SHP77 (cell line): Measurements from ENCODE around the gene SLC27A1.
"Not testable (repeated sequence)": the region's sequence is repeated elsewhere in the genome, so short reads cannot be mapped to it uniquely, and the experiment has no call there.

Source experiments
- DNase-seq, 2 experiments: peaks; one replicate each; lab custom pipeline; 2025; lab: John Stamatoyannopoulos, UW

The SLC27A1 gene

DNA sequence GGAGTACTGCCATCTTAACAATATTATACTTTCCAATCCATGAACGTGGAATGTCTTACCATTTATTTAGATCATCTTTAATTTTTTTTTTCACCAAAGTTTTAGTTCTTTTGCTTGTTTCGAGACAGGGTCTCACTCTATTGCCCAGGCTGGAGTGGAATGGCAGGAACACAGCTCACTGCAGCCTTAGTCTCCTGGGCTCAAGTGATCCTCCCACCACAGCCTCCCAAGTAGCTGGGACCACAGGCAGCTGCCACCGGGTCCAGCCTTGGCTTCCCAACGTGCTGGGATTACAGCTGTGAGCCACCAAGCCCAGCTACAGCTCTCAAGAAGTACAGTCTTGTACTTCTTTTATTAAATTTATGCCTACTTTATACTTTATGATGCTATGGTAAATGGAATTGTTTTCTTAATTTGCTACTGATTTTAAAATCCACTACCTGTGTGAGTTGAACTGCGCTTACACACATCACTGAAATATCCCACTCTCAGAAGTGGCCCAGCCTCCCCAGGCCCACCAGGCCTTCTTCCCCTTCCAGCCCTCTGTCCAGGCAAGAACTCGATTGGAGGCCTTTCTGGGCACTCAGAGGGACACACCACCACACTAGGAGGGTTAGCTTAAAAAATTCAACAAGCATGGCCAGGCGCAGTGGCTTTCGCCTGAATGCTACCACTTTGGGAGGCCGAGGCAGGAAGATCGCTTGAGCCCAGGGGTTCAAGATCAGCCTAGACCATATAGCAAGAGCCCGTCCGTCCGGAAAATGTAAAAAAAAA, 40.1 kb downstream of the SLC27A1 start:
- no peak for DNase-seq

DNA sequence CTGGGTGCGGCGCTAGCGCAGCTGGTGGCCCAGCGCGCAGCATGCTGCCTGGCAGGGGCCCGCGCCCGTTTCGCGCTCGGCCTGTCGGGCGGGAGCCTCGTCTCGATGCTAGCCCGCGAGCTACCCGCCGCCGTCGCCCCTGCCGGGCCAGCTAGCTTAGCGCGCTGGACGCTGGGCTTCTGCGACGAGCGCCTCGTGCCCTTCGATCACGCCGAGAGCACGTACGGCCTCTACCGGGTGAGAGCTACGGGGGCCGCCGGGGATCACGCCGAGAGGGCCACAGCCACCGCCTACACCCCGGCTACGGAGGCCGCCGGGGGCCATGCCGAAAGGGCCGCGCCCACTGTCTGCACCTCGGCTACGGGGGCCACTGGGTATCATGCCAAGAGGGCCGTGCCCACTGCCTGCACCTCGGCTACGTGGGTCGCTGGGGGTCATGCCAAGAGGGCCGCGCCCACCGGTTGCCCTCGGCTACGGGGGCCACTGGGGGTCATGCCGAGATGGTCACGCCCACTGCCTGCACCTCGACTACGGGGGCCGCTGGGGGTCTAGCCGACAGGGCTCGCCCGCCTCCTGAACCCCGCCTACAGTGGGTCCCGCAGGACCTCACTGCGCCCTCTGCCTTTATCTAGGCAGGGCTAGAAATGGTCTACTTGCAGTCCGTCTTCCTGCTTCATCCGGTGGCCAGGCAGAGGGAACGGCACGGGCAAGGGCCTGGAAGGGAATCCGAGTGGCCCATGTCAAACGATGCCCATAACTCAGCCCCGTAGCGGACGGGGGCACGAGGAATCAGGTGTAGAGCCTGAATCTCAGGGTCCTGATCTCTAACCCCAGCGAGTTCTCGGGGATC, 41.6 kb downstream of the SLC27A1 start:
- peak; percentile 85 to 86 for DNase-seq

DNA sequence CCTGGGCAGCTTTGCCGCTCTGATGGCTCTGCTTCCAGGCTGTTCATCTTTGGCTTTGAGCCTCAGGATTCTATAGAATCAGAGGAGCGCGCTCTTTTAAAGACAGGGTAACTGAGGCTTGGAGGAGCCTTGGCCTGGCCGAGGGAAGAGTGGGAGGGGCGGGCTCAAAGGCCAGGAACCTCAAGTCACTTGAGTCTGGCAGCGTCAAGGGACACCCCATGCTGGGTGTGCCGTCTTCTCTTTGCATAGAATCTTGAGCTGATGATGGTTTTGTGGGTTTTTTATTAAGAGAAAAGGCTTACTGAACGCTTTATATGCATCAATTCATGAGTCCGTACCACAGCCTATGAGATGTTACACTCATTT, 42.2 kb downstream of the SLC27A1 start:
- no peak for DNase-seq

DNA sequence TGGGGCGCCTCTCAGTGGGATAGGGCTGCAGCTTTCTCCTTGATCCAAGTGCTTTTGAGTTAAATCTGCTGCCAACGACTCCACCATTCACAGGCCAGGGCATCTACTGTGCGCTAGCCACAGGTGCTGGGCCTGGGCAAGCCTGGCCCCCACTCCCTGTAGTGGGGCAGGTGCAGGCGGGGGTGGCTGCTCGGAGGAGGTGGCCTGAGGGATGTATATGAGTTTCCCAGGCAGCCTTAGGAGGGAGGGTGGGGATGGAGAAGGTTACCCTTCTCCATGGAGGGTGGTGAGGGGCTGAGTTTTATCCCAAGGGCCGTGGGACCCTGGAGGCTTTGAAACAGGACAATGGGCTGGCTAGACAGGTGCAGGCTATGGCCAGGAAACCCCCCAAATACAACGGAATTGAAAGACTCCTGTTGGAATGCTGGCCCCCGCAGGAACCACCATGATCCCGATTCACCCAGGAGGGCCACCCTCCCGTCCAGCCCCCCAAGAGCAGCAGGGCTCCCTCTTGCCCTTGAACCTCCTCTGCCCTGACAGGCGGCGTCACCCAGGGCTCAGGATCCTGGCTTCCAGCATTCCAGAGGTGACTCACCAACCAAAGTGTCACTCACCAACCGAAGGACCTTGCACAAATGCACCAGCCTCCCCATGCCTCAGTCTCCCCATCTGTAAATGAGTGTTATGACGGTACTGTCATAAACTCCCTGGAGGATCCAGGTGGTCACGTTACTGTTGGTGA, 45.3 kb downstream of the SLC27A1 start:
- DNase-seq, result no peak

DNA sequence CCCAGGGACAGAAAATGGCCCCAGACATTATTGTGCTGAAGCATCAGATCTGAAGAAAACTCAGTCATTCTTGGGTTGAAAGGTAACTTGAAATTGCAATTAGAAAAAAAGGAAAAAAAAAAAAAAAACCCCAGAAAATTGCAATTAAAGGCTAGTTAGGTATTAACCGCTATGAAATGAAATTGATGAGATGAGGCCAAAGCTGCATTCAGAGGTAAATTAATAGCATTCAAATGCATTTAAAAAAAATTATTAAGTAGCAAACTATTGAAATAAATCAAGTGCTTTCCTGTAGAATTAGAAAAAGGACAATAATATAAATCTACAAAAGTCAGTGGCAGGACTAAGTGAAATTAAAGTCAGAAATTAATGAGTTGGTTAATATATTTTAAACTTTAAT, 47.6 kb downstream of the SLC27A1 start:
- DNase-seq, result no peak

DNA sequence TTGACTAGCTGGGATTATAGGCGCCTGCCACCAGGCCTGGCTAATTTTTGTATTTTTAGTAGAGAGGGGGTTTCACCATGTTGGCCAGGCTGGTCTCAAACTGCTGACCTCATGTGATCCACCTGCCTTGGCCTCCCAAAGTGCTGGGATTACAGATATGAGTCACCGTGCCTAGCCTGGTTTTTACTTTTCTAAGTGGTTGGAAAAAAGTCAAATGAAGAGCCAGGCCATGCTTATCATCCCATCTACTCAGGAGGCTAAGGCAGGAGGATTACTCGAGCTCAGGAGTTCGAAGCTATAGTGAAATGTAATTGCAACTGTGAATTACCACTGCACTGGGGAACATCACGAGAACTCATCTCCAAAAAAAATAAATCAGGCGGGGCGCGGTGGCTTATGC, 48.3 kb downstream of the SLC27A1 start:
- not testable (repeated sequence) for DNase-seq

DNA sequence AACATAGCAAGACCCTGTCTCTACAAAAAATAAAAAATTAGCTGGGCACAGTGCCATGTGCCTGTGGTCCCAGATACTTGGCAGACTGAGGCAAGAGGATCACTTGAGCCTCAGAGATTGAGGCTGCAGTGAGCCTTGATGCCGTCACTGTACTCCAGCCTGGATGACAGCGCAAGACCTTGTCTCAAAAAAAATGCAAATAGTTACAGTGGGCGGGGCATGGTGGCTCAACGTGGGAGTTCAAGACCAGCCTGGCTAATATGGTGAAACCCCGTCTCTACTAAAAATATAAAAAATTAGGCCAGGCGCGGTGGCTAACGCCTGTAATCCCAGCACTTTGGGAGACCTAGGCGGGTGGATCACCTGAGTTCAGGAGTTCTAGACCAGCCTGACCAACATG, 49.6 kb downstream of the SLC27A1 start:
- no peak for DNase-seq

DNA sequence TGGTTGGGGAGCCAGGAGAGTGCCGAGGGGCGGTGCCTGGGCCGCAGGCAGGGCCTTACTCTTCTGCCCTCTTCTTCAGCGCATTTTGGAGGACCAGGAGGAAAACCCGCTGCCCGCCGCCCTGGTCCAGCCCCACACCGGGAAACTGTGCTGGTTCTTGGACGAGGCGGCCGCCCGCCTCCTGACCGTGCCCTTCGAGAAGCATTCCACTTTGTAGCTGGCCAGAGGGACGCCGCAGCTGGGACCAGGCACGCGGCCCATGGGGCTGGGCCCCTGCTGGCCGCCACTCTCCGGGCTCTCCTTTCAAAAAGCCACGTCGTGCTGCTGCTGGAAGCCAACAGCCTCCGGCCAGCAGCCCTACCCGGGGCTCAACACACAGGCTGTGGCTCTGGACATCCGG, 50.5 kb downstream of the SLC27A1 start:
- DNase-seq, result no peak

DNA sequence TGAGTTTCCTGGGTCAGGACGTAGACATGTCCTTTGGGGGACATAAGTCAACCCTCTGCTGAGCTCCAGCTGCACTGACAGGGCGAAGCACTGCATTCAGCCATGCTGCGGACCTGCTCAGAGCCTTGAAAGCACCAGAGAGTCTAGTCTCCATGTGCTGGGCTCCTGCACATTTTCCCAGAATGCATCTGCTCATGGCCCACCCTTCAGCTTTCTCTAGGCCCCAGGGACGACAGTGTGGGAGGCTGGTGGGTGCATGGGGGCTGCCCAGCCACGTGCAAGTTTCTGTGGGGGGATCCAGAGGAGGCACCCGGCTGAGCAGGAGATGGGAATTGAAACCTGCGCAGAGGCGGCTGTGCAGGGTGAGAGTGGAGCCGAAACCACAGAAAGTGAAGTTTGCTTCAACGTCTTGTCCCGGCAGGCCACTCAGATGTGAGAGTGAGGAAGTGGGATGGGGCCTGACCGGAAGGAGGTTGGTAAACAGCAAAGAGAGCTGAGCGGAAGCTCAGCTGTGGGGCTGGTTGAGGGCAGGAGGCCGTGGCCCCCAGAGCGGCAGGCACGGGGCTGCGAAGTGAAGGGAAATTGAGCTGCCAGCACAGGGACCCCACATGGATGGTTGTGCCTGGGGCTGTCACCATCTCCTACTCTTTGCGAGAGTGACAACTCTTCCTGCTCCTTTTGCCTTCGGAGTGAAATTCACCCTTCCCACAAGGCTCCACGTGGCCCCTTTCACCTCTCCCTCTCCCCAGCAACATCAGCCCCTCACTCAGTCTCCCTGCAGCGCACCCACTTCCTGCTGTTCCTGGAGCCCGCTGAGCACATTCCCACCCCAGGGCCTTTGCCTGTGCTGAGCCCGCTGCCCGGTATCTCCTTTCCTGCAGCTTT, 52.9 kb downstream of the SLC27A1 start:
- peak in 1 of 2 experiments; percentile 35 for DNase-seq

DNA sequence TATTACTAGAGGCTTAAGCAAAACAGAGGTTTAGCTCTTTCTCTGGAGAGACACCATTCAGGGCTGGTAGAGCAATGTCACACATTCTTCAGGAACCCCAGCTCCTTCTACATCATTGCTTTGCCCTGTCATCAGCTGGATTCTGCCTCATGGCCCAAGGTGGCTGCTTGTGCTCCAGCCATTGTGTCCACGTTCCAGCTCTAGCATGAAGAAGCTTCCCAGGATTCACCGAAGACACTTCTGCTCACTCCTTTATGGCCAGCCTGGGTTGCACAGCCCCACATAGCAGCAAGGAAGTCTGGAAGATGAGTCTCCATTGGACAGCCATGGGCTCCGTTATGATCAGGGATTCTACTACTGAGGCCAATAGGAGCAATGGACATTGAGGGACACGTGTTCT, 54.3 kb downstream of the SLC27A1 start:
- DNase-seq, result no peak

DNA sequence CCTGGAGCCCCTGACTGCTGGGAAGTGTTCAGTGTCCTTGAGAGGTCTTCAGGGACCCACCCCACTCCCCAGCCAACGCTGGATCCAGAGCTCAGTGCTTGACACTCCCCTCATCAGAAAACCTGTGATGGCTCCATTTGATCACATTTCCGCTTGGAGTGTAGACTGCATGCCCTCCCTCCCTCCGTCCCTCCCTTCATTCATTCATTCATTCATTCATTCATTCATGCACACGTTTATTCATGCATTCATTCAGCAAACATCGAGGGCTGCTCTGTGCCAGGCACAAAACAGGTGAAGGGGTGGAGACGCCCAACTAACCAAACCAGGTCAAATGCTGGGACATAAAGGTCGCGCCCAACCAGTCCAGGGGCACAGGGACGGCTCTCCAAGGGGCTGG, 54.8 kb downstream of the SLC27A1 start:
- DNase-seq, result no peak

DNA sequence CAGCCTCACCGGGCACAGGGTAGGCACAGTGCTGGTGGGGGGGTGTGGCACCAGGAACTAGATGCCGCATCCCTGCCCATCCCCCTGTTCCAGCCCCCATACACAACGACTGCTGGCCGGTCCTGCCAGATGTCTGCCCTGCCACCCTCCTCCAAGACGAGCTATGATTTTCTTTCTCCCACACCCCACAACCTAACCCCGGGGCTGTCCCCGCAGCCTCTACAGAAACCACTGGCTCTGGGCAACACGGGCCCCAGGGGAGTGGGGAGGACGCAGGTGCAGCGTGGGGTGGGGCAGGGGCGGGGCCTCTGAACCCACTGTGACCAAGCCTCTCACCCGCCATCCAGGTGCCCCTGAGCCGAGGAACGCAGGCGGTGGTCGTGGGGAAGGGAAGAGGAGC, 56.6 kb downstream of the SLC27A1 start:
- no peak for DNase-seq

DNA sequence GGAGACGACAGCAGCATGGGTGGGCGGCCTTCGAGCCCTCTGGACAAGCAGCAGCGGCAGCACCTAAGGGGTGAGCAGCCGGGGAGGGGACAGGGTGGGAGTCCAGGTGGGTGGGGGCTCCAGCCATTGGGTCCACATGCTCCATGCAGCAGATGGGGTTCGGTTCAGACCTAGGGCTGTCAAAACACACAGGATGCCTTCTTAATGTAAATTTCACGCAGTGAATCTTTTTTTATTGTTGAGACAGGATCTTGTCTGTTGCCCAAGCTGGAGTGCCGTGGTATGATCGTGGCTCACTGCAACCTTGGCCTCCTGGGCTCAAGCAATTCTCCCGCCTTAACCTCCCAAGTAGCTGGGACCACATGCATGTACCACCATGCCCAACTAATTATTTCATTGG, 57.0 kb downstream of the SLC27A1 start:
- DNase-seq, result no peak

DNA sequence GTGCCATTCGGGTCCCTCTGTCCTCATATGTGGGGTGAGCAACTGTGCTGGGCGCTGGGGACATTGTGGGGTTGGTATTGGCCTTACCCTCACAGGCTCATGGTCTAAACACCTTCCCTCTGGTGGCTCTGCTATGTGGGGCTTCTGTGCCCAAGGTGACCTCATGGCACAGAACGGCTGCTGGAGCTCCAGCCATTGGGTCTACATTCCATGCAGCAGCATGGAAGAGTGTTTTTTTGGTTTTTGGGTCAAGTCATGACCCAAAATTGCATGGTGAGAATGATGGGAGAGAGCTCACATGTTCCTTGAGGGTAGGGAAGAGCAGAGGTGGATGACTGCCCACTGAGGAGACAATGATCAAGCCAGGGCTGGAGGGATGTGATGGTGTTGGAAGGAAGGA, 58.3 kb downstream of the SLC27A1 start:
- no peak for DNase-seq

DNA sequence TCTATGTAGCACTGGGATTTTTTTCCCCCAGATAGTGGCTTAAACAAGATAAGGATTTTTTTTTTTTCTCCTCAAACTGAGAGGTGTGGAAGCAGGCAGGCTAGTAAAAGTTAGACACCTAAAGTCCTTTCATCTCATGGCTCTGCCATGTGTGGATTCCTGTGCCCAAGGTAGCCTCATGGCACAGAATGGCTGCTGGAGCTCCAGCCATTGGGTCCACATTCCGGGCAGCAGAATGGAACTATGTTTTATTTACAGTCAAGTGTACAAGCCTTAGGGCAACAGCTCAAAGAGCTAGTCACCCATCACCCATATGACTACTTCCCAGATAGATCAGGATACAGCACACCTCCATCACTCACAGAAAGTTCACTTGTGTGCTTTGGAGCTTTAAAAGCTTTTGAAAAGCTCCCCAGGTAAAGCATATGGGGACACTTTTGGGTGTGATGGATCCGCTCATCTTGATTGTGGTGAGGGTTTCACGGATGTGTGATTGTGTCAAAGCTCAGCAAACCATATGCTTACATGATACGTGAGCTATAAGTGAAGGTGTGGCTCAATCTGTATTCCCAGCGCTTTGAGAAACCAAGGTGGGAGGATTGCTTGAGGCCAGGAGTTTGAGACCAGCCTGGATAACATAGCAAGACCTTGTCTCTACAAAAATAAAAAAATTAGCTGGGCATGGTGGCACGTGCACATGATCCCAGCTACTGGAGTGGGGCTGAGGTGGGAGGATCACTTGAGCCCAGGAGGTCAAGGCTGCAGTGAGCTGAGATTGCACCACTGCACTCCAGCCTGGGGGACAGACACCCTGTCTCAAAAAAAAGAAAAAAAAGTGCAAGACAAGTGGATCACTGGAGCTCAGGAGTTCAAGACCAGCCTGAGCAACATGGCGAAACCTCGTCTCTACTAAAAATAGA, 59.2 kb downstream of the SLC27A1 start:
- no peak for DNase-seq

DNA sequence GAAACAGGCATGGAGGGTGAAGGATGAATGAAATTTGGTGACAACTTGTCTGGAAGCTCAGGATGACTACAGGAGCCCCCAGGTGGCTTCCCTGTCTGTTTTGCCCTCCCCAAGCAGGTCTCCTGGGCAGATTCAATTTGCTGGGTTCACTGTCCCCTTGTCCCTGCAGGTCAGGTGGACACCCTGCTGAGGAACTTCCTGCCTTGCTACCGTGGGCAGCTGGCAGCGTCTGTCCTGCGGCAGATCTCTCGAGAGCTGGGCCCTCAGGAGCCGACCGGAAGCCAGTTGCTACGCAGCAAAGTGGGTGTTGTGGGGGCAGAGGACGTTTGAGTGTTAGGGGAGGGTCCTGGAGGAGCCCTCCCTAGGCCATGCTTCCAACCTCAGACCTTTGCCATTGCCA, 60.3 kb downstream of the SLC27A1 start:
- peak; percentile 66 to 88 for DNase-seq

DNA sequence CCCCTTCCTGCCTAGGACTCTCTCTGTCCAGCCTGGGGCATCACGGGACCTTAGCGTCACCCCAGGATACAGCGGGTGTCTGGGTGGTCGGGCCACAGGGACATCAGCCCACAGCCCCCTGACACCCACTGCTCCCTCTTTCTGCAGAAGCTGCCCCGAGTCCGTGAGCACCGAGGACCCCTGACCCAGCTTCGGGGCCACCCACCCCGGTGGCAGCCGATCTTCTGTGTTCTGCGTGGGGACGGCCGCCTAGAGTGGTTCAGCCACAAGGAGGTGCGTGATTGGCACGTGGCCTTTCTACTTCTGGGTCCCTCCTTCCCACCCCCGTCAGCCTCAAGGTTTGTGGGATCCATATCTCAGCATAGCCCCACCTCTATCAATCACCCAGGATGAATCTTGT, 61.8 kb downstream of the SLC27A1 start:
- DNase-seq, result no peak

DNA sequence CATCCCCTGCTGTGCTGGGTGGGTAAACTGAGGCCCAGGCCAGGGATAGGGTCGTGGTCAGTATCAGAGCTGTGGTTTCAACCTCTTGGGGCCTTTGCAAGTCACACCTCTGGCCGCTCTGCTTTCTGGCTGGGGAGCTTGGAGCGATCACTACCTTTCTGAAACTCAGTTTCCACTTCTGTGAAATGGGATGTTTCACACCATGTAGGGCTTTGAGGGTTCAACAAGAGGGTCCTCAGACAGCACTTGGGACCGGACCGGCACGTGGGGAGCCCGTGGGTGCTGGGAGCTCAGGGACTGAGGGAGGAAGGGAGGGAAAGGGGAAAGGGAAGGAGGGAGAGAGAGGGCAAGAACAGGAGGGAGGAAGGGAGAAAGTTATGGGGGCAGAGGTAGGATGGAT, 62.2 kb downstream of the SLC27A1 start:
- DNase-seq, result no peak

DNA sequence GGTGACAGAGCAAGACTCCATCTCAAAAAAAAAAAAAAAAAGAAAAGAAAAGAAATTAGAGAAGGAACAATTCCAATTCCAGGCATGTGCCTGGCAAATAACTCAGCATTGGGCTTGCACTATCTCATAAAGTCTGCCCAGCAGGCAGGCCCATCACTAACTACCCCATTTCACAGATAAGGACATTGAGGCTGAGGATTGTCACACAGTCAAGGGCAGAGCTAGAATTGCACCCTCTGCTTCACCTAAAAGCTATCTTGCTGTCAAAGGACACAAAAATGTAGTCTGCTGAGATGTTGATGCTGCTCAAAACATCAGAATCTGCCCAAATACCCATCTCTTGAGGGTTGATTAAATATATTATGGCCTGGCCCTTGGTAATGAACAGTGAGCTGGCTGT, 64.4 kb downstream of the SLC27A1 start:
- DNase-seq, result no peak

DNA sequence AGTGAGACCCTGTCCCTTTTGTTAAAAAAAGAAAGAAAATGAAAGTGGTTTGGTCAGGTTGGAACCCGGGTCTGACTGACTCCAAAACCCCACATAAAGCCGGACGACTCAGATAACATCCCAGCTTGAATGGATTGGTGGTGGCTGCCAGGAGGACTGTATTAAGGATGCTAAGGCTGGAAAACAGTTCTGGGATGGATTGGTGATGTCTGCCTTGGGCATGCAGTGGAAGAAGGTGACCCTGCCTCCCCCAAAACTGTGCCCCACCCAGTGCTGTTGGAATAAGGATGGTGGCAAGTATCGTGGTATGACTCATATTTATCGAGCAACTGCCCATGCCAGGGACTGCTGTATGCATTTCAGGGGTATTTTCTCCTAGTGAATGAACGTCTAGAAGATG, 66.6 kb downstream of the SLC27A1 start:
- DNase-seq, result no peak
